Nasal cavity respiratory epithelium epithelial cell of viscerocranial mucosa (primary cell): ENCODE data around the gene CENPE. TPM values are rescaled to one million over a fixed set of nuclear protein-coding genes. Genes with fewer than 3 reads are reported as not detected.

Experiments used
- total RNA-seq: library from RNA; depleted of rRNA; stranded (reverse); fragments of >200 nt; gene quantifications from 2 replicates; pipeline ENCODE4 v1.2.3, GENCODE V29; 2014

Gene CENPE, protein sequence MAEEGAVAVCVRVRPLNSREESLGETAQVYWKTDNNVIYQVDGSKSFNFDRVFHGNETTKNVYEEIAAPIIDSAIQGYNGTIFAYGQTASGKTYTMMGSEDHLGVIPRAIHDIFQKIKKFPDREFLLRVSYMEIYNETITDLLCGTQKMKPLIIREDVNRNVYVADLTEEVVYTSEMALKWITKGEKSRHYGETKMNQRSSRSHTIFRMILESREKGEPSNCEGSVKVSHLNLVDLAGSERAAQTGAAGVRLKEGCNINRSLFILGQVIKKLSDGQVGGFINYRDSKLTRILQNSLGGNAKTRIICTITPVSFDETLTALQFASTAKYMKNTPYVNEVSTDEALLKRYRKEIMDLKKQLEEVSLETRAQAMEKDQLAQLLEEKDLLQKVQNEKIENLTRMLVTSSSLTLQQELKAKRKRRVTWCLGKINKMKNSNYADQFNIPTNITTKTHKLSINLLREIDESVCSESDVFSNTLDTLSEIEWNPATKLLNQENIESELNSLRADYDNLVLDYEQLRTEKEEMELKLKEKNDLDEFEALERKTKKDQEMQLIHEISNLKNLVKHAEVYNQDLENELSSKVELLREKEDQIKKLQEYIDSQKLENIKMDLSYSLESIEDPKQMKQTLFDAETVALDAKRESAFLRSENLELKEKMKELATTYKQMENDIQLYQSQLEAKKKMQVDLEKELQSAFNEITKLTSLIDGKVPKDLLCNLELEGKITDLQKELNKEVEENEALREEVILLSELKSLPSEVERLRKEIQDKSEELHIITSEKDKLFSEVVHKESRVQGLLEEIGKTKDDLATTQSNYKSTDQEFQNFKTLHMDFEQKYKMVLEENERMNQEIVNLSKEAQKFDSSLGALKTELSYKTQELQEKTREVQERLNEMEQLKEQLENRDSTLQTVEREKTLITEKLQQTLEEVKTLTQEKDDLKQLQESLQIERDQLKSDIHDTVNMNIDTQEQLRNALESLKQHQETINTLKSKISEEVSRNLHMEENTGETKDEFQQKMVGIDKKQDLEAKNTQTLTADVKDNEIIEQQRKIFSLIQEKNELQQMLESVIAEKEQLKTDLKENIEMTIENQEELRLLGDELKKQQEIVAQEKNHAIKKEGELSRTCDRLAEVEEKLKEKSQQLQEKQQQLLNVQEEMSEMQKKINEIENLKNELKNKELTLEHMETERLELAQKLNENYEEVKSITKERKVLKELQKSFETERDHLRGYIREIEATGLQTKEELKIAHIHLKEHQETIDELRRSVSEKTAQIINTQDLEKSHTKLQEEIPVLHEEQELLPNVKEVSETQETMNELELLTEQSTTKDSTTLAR (N-terminal part only)
- 0.85 and 1.0 TPM in 2 replicates for total RNA-seq

DNA sequence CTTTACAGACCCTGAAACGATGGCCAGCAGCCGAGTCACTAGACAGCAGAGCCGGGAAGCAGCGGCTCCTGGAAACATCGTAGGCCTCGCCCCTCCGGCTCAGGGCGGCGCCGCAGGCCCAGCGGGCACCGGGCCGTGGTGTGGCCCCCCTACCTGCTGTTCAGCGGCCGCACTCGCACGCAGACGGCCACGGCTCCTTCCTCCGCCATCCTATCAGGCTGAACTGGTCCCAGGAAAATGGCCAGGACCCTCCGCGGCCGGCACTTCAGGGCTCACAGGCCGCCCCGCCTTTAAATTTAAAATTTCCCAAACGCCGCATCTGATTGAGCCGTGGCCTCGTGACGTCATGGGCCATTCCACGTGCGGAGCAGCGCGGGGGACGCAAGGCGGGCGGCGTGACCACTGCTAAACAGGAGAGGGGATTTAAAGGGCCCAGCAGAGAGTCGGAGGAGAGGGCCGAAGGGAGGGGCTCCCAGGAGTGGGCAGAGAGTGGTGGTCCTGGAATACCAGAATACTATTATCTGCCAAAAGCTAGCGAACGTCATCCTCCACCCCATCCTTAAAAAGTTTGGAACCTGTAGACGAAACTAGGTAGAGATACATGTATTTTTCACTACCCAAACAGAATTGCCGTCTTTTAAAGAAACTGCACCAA, at the start of gene CENPE:
TSS of gene CENPE (minus strand) at position 233 of the 655 bp plus-strand sequence. CDS start at position 209, 24 bp downstream.

DNA sequence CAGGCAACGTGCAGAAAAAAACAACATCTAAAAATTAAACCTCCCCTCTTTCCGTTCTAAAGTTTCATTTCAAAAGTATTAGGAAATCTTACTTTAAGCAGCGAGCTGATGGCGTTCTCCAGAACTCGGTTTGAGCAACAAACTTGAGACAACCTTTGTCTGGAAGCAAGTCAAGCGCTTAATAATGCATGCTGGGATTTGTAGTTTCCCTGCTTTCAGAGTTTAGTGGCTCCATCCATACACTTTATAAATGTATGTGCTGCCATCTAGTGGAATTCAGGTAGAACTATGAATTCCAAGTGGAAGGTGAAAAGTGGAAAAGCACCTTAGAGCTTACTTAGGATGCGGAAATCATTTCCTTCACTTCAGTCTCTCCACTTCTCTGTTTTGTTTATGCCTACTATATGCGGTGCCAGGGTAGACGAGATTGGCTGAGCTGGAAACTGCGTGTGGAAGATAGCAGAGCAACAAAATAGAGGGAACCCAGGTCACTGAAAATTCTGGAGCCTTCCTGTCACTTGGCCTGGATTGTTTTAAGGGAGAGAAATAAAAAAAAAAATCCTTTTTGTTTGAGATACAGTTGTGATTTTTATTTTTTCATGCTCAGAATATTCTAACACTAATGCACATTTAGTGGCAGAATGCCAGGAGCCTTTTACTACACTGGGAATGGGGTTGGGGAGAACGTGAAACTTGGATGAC, 98.3 kb downstream of the CENPE start, which contains the start of gene BDH2:
TSS of gene BDH2 (minus strand) at position 144 of the 702 bp plus-strand sequence. CDS start 3,580 bp downstream, outside the sequence.

GRCh38 chr4:103076747-103077347, 121.3 kb downstream of the CENPE start, which contains the start of gene SLC9B2:
TSS of gene SLC9B2 (minus strand) at chr4:103076761. CDS start at chr4:103067550, 9,211 bp downstream.

Other genes with a start within 250 kb of the CENPE start
- 0.14 and 1.4 TPM in 2 replicates for gene SLC9B1, start 178.6 kb downstream of the CENPE start, total RNA-seq
- 10.8 and 13.0 TPM in 2 replicates for gene SLC9B2, start 121.6 kb downstream of the CENPE start, total RNA-seq
- gene BDH2, start 98.5 kb downstream of the CENPE start, total RNA-seq: 13.3 and 23.9 TPM in 2 replicates